MM.1S (cell line): ENCODE results near the gene DNER.

Experiments used
- CTCF ChIP-seq: fragments of 300-600 bp; sonication (generic); IDR thresholded peaks from 2 replicates; pipeline ENCODE4 v1.5.1; 2016; ENCODE audit warnings: antibody characterized with exemption, low read length, mixed read lengths
- EZH2phosphoT487 ChIP-seq: fragments of 300-600 bp; sonication (generic); IDR thresholded peaks from 2 replicates; pipeline ENCODE4 v1.6.1; 2018; ENCODE audit warnings: antibody characterized with exemption, low read length

DNA sequence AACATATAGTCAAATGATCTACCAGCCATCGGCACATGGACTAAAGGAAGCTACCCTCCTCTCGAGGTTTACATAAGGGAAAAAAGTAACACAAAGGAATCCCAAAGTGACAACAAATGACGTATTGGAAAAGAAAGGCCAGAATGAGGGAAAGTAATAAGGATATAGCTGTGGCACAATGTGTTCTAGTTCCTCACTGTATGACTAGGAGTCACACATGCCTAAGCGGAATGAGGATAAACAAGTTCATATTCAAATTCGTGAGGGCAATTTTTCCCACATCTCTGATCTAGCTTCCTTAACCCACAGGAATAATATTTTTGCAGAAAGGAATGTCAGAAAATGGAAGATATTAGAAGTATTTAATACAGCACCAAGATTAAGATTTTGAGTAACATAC is 281.0 kb downstream of the DNER start:
- no peak for TF ChIP-seq CTCF
- TF ChIP-seq EZH2phosphoT487: no peak
